IMR-90 (cell line): Measurements from ENCODE around the gene MFAP3L. TPM values are rescaled to one million over a fixed set of nuclear protein-coding genes. Genes with fewer than 3 reads are reported as not detected.

Source experiments
- ATAC-seq: fragments of 200-7000 bp; cut with Tn5 transposase; 2 replicates; pipeline ENCODE4 v1.9.1; 2020; ENCODE audit warnings: low read depth, mild to moderate bottlenecking, moderate library complexity
- BruUV-seq: library from RNA; stranded (reverse); fragments of 400-500 nt; replicated peaks from 2 replicates; lab custom pipeline; 2021; lab: Mats Ljungman, UMichigan
- CTCF ChIA-PET: fragments of 300-600 bp; formaldehyde crosslinking; extraction: SDS; loops from one replicate; lab custom pipeline; 2021; ENCODE audit warnings: antibody characterized with exemption; lab: Yijun Ruan, JAX
- POLR2A ChIA-PET: fragments of 300-600 bp; sonication (Branson Sonifier 250); formaldehyde crosslinking; loops from one replicate; lab custom pipeline; 2022; ENCODE audit warnings: antibody characterized with exemption; ENCODE audit not compliant: unreplicated experiment; lab: Charles Lee
- DNase-seq: peaks from one replicate; pipeline ENCODE4 v3.0.0; 2013
- H2AFZ ChIP-seq: replicated peaks from 2 replicates; pipeline ENCODE3; 2013; ENCODE audit warnings: low read length, mild to moderate bottlenecking; ENCODE audit not compliant: poor library complexity
- H2AK5ac ChIP-seq: 2 replicates; pipeline ENCODE4 v1.6.1; 2013; ENCODE audit warnings: low read depth, low read length, inconsistent platforms
- H2AK9ac ChIP-seq: replicated peaks from 2 replicates; pipeline ENCODE3; 2013; ENCODE audit warnings: mild to moderate bottlenecking, low read depth, low read length, moderate library complexity; ENCODE audit not compliant: poor library complexity
- H2BK120ac ChIP-seq: 2 replicates; pipeline ENCODE4 v1.6.1; 2013; ENCODE audit warnings: low read depth, low read length, inconsistent platforms
- H2BK15ac ChIP-seq: 3 replicates; pipeline ENCODE4 v1.6.1; 2013; ENCODE audit warnings: low read depth, low read length, inconsistent platforms
- H2BK20ac ChIP-seq: 2 replicates; pipeline ENCODE4 v1.6.1; 2013; ENCODE audit warnings: low read depth, mild to moderate bottlenecking, inconsistent platforms, low read length, moderate library complexity
- H2BK5ac ChIP-seq: 2 replicates; pipeline ENCODE4 v1.6.1; 2013; ENCODE audit warnings: mild to moderate bottlenecking, low read depth, low read length, inconsistent platforms; ENCODE audit not compliant: poor library complexity, severe bottlenecking
- H3K14ac ChIP-seq: replicated peaks from 2 replicates; pipeline ENCODE4 v1.6.1; 2013; ENCODE audit warnings: low read depth, low read length, inconsistent platforms
- H3K18ac ChIP-seq: 2 replicates; pipeline ENCODE4 v1.6.1; 2013; ENCODE audit warnings: low read depth, low read length, control low read depth
- H3K23ac ChIP-seq: 2 replicates; pipeline ENCODE4 v1.6.1; 2013; ENCODE audit warnings: low read depth, low read length, inconsistent platforms
- H3K27ac ChIP-seq: 2 replicates; pipeline ENCODE4 v1.5.1; 2013; ENCODE audit warnings: mild to moderate bottlenecking, control low read depth, low read length; ENCODE audit not compliant: insufficient read depth
- H3K27me3 ChIP-seq: 2 replicates; pipeline ENCODE4 v1.6.1; 2013; ENCODE audit warnings: low read length; ENCODE audit not compliant: control insufficient read depth, insufficient read depth
- H3K36me3 ChIP-seq: 2 replicates; pipeline ENCODE4 v1.6.1; 2013; ENCODE audit warnings: low read length, mixed read lengths; ENCODE audit not compliant: control insufficient read depth, insufficient read depth
- H3K4ac ChIP-seq: 2 replicates; pipeline ENCODE4 v1.6.1; 2013; ENCODE audit warnings: low read depth, low read length, inconsistent platforms
- H3K4me1 ChIP-seq: 2 replicates; pipeline ENCODE4 v1.6.1; 2013; ENCODE audit warnings: low read length, mixed read lengths; ENCODE audit not compliant: control insufficient read depth, insufficient read depth
- H3K4me2 ChIP-seq: 2 replicates; pipeline ENCODE4 v1.6.1; 2013; ENCODE audit warnings: low read depth, mild to moderate bottlenecking, control low read depth, low read length, moderate library complexity
- H3K4me3 ChIP-seq: 2 replicates; pipeline ENCODE4 v1.5.1; 2013; ENCODE audit warnings: low read depth, mild to moderate bottlenecking, control low read depth, low read length, moderate library complexity; ENCODE audit not compliant: insufficient read depth
- H3K56ac ChIP-seq: 2 replicates; pipeline ENCODE4 v1.6.1; 2013; ENCODE audit warnings: low read length, inconsistent platforms; ENCODE audit not compliant: insufficient read depth; ENCODE audit errors: extremely low read depth
- H3K79me1 ChIP-seq, 2 experiments: 2 replicates each; pipeline ENCODE4 v1.6.1; 2013; ENCODE audit warnings: low read length in 2 of 2, inconsistent platforms in 1 of 2, low read depth in 1 of 2
- H3K9ac ChIP-seq: 2 replicates; pipeline ENCODE4 v1.6.1; 2013; ENCODE audit warnings: low read depth, low read length, control low read depth
- H3K9me1 ChIP-seq: 2 replicates; pipeline ENCODE4 v1.6.1; 2013; ENCODE audit warnings: low read length, inconsistent platforms; ENCODE audit not compliant: insufficient read depth
- H3K9me3 ChIP-seq: 2 replicates; pipeline ENCODE4 v1.6.1; 2013; ENCODE audit warnings: low read length; ENCODE audit not compliant: control insufficient read depth, insufficient read depth
- H4K20me1 ChIP-seq: 2 replicates; pipeline ENCODE4 v1.6.1; 2013; ENCODE audit warnings: low read length, inconsistent platforms; ENCODE audit not compliant: insufficient read depth
- H4K5ac ChIP-seq: 2 replicates; pipeline ENCODE4 v1.6.1; 2013; ENCODE audit warnings: mild to moderate bottlenecking, low read depth, low read length, control low read depth
- H4K8ac ChIP-seq, 2 experiments: 2 replicates each; pipeline ENCODE4 v1.6.1; 2013; ENCODE audit warnings: low read depth in 2 of 2, low read length in 2 of 2, control low read depth in 1 of 2, inconsistent platforms in 1 of 2
- H4K91ac ChIP-seq: 2 replicates; pipeline ENCODE4 v1.6.1; 2013; ENCODE audit warnings: low read depth, low read length, inconsistent platforms; ENCODE audit not compliant: insufficient read depth
- BHLHE40 ChIP-seq: fragments of 150-350 bp; IDR thresholded peaks from 2 replicates; pipeline ENCODE4 v1.6.1; 2016; ENCODE audit warnings: mild to moderate bottlenecking, low read depth, low read length
- CEBPB ChIP-seq: IDR thresholded peaks from 2 replicates; pipeline ENCODE4 v1.6.1; 2012; ENCODE audit warnings: low read depth, low read length, improper control_type of control experiment
- CHD1 ChIP-seq: IDR thresholded peaks from 2 replicates; pipeline ENCODE4 v1.6.1; 2012; ENCODE audit warnings: low read depth, low read length, improper control_type of control experiment
- CTCF ChIP-seq: conservative IDR thresholded peaks from 2 replicates; pipeline ENCODE4 v1.5.1; 2012; ENCODE audit warnings: mild to moderate bottlenecking, low read depth, low read length, improper control_type of control experiment
- ELK1 ChIP-seq: fragments of 150-350 bp; IDR thresholded peaks from 2 replicates; pipeline ENCODE4 v1.6.1; 2016; ENCODE audit warnings: low read depth, mild to moderate bottlenecking, low read length, moderate library complexity, borderline replicate concordance
- FOS ChIP-seq: fragments of 150-350 bp; IDR thresholded peaks from 2 replicates; pipeline ENCODE4 v1.6.1; 2016; ENCODE audit warnings: low read depth, low read length
- MAFK ChIP-seq: IDR thresholded peaks from 2 replicates; pipeline ENCODE4 v1.6.1; 2012; ENCODE audit warnings: low read depth, low read length, improper control_type of control experiment
- MAZ ChIP-seq: IDR thresholded peaks from 2 replicates; pipeline ENCODE4 v1.6.1; 2012; ENCODE audit warnings: low read depth, mild to moderate bottlenecking, low read length, improper control_type of control experiment, moderate library complexity, borderline replicate concordance
- MXI1 ChIP-seq: IDR thresholded peaks from 2 replicates; pipeline ENCODE4 v1.6.1; 2012; ENCODE audit warnings: low read depth, mild to moderate bottlenecking, low read length, moderate library complexity, borderline replicate concordance
- NFE2L2 ChIP-seq: fragments of 150-350 bp; IDR thresholded peaks from 2 replicates; pipeline ENCODE4 v1.6.1; 2016; ENCODE audit warnings: low read depth, mild to moderate bottlenecking, low read length
- POLR2A ChIP-seq: IDR thresholded peaks from 2 replicates; pipeline ENCODE4 v1.6.1; 2012; ENCODE audit warnings: mild to moderate bottlenecking, low read depth, low read length
- RAD21 ChIP-seq: IDR thresholded peaks from 2 replicates; pipeline ENCODE4 v1.6.1; 2012; ENCODE audit warnings: low read length, improper control_type of control experiment
- RCOR1 ChIP-seq: IDR thresholded peaks from 2 replicates; pipeline ENCODE4 v1.6.1; 2012; ENCODE audit warnings: mild to moderate bottlenecking, low read length, improper control_type of control experiment; ENCODE audit not compliant: insufficient replicate concordance
- RFX5 ChIP-seq: IDR thresholded peaks from 2 replicates; pipeline ENCODE4 v1.8.0; 2012; ENCODE audit warnings: low read depth, mild to moderate bottlenecking, low read length, moderate library complexity
- SMC3 ChIP-seq: fragments of 150-350 bp; IDR thresholded peaks from 2 replicates; pipeline ENCODE4 v1.6.1; 2016; ENCODE audit warnings: low read depth, mild to moderate bottlenecking, antibody characterized with exemption, low read length, moderate library complexity
- USF2 ChIP-seq: fragments of 150-350 bp; IDR thresholded peaks from 2 replicates; pipeline ENCODE4 v1.6.1; 2017; ENCODE audit warnings: mild to moderate bottlenecking, antibody characterized with exemption, low read length, low read depth
- WGBS, 2 experiments: methylation state at CpG; one replicate each; pipeline versions ENCODE4 v1.1.5 to v1.1.7; 2013; ENCODE audit warnings: missing lambda C conversion rate in 2 of 2; ENCODE audit not compliant: insufficient read length in 1 of 2; ENCODE audit errors: extremely low coverage in 2 of 2; 5-methylcytosine and 5-hydroxymethylcytosine counted together
- dilution Hi-C: fragments of 300-500 bp; cut with HindIII; formaldehyde crosslinking; loops from one replicate; pipeline ENCODE4 v1.14.3; 2018; ENCODE audit warnings: low sequenced_read_pairs; ENCODE audit not compliant: unreplicated experiment
- in situ Hi-C: fragments of 300-500 bp; cut with MboI; formaldehyde crosslinking; loops from 3 replicates; pipeline ENCODE4 v1.14.3; 2019; ENCODE audit warnings: low sequenced_read_pairs, inconsistent platforms, mixed read lengths
- intact Hi-C: fragments of 100-400 bp; cut with micrococcal nuclease; formaldehyde crosslinking; loops from 2 replicates; pipeline ENCODE4 v1.10.0; 2022
- polyA plus RNA-seq, 3 experiments: library from polyadenylated mRNA; depleted of rRNA; stranded (reverse); fragments of >200 nt; gene quantifications; 2 replicates each; pipeline ENCODE4 v1.2.3, GENCODE V29; 2012; ENCODE audit warnings: low replicate concordance in 1 of 3
- total RNA-seq: library from RNA; depleted of rRNA; stranded (reverse); fragments of >200 nt; gene quantifications from 2 replicates; pipeline ENCODE4 v1.2.3, GENCODE V29; 2012

MFAP3L gene
- total and polyA plus RNA-seq, 2 of the 4 experiments (the other 2 are of a cell fraction): 0.22 to 0.36 TPM

GRCh38 chr4:170059421-170059820 lies 33.2 kb upstream of the MFAP3L start:
- H3K4me2 ChIP-seq: no peak overlapping the region
- H3K4ac ChIP-seq: no peak overlapping the region
- no peaks in the 10 kb centered on the region for H3K9me1 ChIP-seq
- no peak overlapping the region for H2AK9ac ChIP-seq
- DNase-seq (no peak), ATAC-seq (no peak)
- TF ChIP-seq ELK1: no peak
- no peak for TF ChIP-seq MAFK
- TF ChIP-seq MAZ: no peak
- no peak for TF ChIP-seq USF2
- TF ChIP-seq SMC3: no peak
- no peak for TF ChIP-seq RAD21
- no peak for TF ChIP-seq CHD1
- TF ChIP-seq CTCF: no peak
- no peak for TF ChIP-seq RCOR1
- TF ChIP-seq MXI1: no peak
- TF ChIP-seq FOS: no peak
- no peak for TF ChIP-seq RFX5
- no peak for TF ChIP-seq BHLHE40
- no peak for TF ChIP-seq POLR2A
- no peak for TF ChIP-seq NFE2L2
- no peak for TF ChIP-seq CEBPB
- no peaks in the 10 kb centered on the region for H3K9me3 ChIP-seq
- no peaks in the 10 kb centered on the region for H3K4me1 ChIP-seq
- H4K5ac ChIP-seq: no peak overlapping the region
- H3K56ac ChIP-seq: no peak overlapping the region
- H3K4me3 ChIP-seq: no peak overlapping the region
- H3K27ac ChIP-seq: no peak overlapping the region
- no peak overlapping the region for H2BK20ac ChIP-seq
- no peak overlapping the region for H2BK15ac ChIP-seq
- WGBS, 2 experiments: no CpG with 5 or more reads among the region's 4 CpGs
- H4K8ac ChIP-seq: no peak overlapping the region
- no TSS peak for BruUV-seq
- H3K18ac ChIP-seq: no peak overlapping the region
- H4K91ac ChIP-seq: no peak overlapping the region
- ChIA-PET CTCF (no interaction called here), POLR2A (no interaction called here)
- intact Hi-C loops (loop anchor here (10.0 kb wide), 1 partner anchor 555 kb away; no protein-coding TSS in a partner anchor), dilution Hi-C loops (no loop called here), in situ Hi-C loops (loop anchor here (25.0 kb wide), 1 partner anchor 447 kb away; the partner anchor contains the start of genes CLCN3 and NEK1)
- no peak overlapping the region for H3K9ac ChIP-seq
- H2AFZ ChIP-seq: no peak overlapping the region
- H3K23ac ChIP-seq: no peak overlapping the region
- peaks cover 7% of the 10 kb centered on the region; the same call in 1 of the 2 replicates for H3K36me3 ChIP-seq
- H2BK120ac ChIP-seq: no peak overlapping the region
- no peak overlapping the region for H2BK5ac ChIP-seq
- H2AK5ac ChIP-seq: no peak overlapping the region
- no peaks in the 10 kb centered on the region for H3K27me3 ChIP-seq
- H4K20me1 ChIP-seq: no peaks in the 10 kb centered on the region
- no peak overlapping the region for H3K14ac ChIP-seq
- H3K79me1 ChIP-seq: no peaks in the 10 kb centered on the region
